Neural progenitor cell (in vitro differentiated cells): ENCODE measurements around the gene CCDC89. TPM values are rescaled to one million over a fixed set of nuclear protein-coding genes. Genes with fewer than 3 reads are reported as not detected.

Experiments
- DNase-seq: peaks from one replicate; pipeline ENCODE4 v3.0.0-alpha.2; 2016; ENCODE audit warnings: low spot score
- H2AFZ ChIP-seq: fragments of 200-600 bp; sonication (generic); replicated peaks from 2 replicates; pipeline ENCODE4 v1.6.1; 2016; ENCODE audit warnings: antibody characterized with exemption
- H3F3A ChIP-seq: fragments of 200-600 bp; sonication (generic); 2 replicates; pipeline ENCODE4 v1.6.1; 2016; ENCODE audit warnings: antibody characterized with exemption, low read depth
- H3K27ac ChIP-seq: fragments of 200-600 bp; sonication (generic); 2 replicates; pipeline ENCODE4 v1.5.1; 2016; ENCODE audit warnings: mild to moderate bottlenecking
- H3K27me3 ChIP-seq: fragments of 200-600 bp; sonication (generic); 2 replicates; pipeline ENCODE4 v1.6.1; 2016; ENCODE audit warnings: mild to moderate bottlenecking, moderate library complexity
- H3K36me3 ChIP-seq: fragments of 200-600 bp; sonication (generic); 2 replicates; pipeline ENCODE4 v1.5.1; 2016
- H3K4me1 ChIP-seq: fragments of 200-600 bp; sonication (generic); 2 replicates; pipeline ENCODE4 v1.6.1; 2016; ENCODE audit warnings: mixed run types
- H3K4me2 ChIP-seq: fragments of 200-600 bp; sonication (generic); 2 replicates; pipeline ENCODE4 v1.6.1; 2016
- H3K4me3 ChIP-seq: fragments of 200-600 bp; sonication (generic); 2 replicates; pipeline ENCODE4 v1.5.1; 2016
- H3K79me2 ChIP-seq: fragments of 200-600 bp; sonication (generic); 2 replicates; pipeline ENCODE4 v1.6.1; 2016; ENCODE audit warnings: low read depth
- H3K9ac ChIP-seq: fragments of 200-600 bp; sonication (generic); 2 replicates; pipeline ENCODE4 v1.6.1; 2016
- H3K9me3 ChIP-seq: fragments of 200-600 bp; sonication (generic); 2 replicates; pipeline ENCODE4 v1.5.1; 2016; ENCODE audit warnings: low read depth
- H4K20me1 ChIP-seq: fragments of 200-600 bp; sonication (generic); 2 replicates; pipeline ENCODE4 v1.6.1; 2016; ENCODE audit warnings: low read depth
- H3K27ac Mint-ChIP-seq: 3 replicates; pipeline ENCODE4 v1.8.0; 2021; ENCODE audit warnings: mixed read lengths
- H3K27me3 Mint-ChIP-seq: 2 replicates; pipeline ENCODE4 v1.8.0; 2022; ENCODE audit warnings: low read depth, mild to moderate bottlenecking, inconsistent platforms, moderate library complexity, mixed read lengths; ENCODE audit not compliant: insufficient read depth
- H3K36me3 Mint-ChIP-seq: 3 replicates; pipeline ENCODE4 v1.8.0; 2021; ENCODE audit warnings: mixed read lengths
- H3K4me1 Mint-ChIP-seq: 3 replicates; pipeline ENCODE4 v1.8.0; 2021; ENCODE audit warnings: mixed read lengths
- H3K4me3 Mint-ChIP-seq: 3 replicates; pipeline ENCODE4 v1.8.0; 2021; ENCODE audit warnings: mild to moderate bottlenecking, moderate library complexity, mixed read lengths
- H3K9me3 Mint-ChIP-seq: 3 replicates; pipeline ENCODE4 v1.8.0; 2020; ENCODE audit warnings: mixed read lengths
- CTCF ChIP-seq: fragments of 200-600 bp; sonication (generic); IDR thresholded peaks from 2 replicates; pipeline ENCODE4 v1.5.1; 2017; ENCODE audit warnings: antibody characterized with exemption, mild to moderate bottlenecking
- EZH2 ChIP-seq: fragments of 200-600 bp; sonication (generic); IDR thresholded peaks from 2 replicates; pipeline ENCODE4 v1.6.1; 2017; ENCODE audit warnings: antibody characterized with exemption, mild to moderate bottlenecking, moderate library complexity
- EZH2phosphoT487 ChIP-seq: fragments of 200-600 bp; sonication (generic); IDR thresholded peaks from 2 replicates; pipeline ENCODE4 v1.6.1; 2017; ENCODE audit warnings: antibody characterized with exemption
- total RNA-seq: library from RNA; depleted of rRNA; stranded (reverse); fragments of >200 nt; gene quantifications from 2 replicates; pipeline ENCODE4 v1.2.3, GENCODE V29; 2015; ENCODE audit warnings: low replicate concordance

CCDC89 gene
- total RNA-seq, 1 donor from 2014 or later: not detected

- no peak for DNase-seq
- Histone ChIP-seq H3K27me3 (no peaks in the 10 kb centered on the region), H3F3A (no peaks in the 10 kb centered on the region), H2AFZ (no peak overlapping the region), H3K9me3 (no peaks in the 10 kb centered on the region), H3K4me1 (peaks cover 14% of the 10 kb centered on the region), H3K4me2 (no peak overlapping the region), H3K9ac (no peak overlapping the region), H3K79me2 (no peaks in the 10 kb centered on the region), H3K36me3 (no peaks in the 10 kb centered on the region), H3K4me3 (no peak overlapping the region), H3K27ac (no peak overlapping the region), H4K20me1 (no peaks in the 10 kb centered on the region)
- no peaks in the 10 kb centered on the region for H3K36me3 Mint-ChIP-seq
- no peaks in the 10 kb centered on the region for H3K27me3 Mint-ChIP-seq
- peaks cover 4% of the 10 kb centered on the region for H3K4me1 Mint-ChIP-seq
- H3K27ac Mint-ChIP-seq: no peak overlapping the region
- H3K4me3 Mint-ChIP-seq: no peak overlapping the region
- peaks cover 5% of the 10 kb centered on the region for H3K9me3 Mint-ChIP-seq
- TF ChIP-seq CTCF: no peak
Observed at GRCh38 chr11:85725510-85726258, 39.7 kb upstream of the CCDC89 start.

DNA sequence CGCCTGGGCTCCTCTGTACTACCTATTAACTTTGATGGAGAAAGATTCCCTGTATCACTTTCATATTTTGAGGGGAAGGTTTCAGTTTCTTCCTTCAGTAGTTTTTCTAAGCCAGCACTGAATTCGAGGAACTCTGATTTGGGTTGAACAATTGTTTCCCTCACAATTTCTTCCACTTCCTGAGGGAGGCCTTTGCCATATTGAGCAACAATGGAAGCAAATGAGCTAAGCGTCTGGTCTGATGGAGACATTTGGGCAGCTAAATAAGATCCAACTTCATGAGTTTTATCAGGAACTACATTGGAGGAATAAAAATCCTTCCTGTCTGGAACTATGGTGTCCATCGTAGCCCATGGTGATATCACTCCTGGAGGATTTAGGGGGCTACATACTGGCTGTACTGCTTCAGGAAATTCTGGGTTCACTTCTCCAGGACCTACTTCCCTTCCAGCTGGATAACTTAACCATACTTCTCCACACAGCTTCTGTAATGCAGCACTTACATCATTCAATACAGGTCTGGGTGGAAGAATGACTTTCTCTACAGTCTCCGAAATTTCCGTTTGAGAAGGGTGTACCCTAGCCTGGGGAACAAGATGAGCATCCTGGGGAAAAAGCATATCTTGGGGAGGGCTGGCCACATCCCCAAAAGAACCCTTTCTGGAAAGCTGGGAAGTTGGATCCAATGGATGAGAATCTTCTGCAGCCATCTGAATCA is 38.9 kb upstream of the CCDC89 start:
- Histone ChIP-seq H3K27me3 (no peaks in the 10 kb centered on the region), H3K9me3 (no peaks in the 10 kb centered on the region), H4K20me1 (no peaks in the 10 kb centered on the region), H2AFZ (no peak overlapping the region), H3K79me2 (no peaks in the 10 kb centered on the region), H3K9ac (no peak overlapping the region), H3K4me2 (no peak overlapping the region), H3K27ac (no peak overlapping the region), H3K4me1 (peaks cover 22% of the 10 kb centered on the region), H3F3A (peaks cover 7% of the 10 kb centered on the region), H3K4me3 (no peak overlapping the region), H3K36me3 (no peaks in the 10 kb centered on the region)
- no peak for TF ChIP-seq EZH2phosphoT487
- TF ChIP-seq CTCF: no peak
- TF ChIP-seq EZH2: no peak
- Mint-ChIP-seq H3K36me3 (no peaks in the 10 kb centered on the region), H3K9me3 (peaks cover 2% of the 10 kb centered on the region), H3K4me1 (peaks cover 9% of the 10 kb centered on the region), H3K27me3 (no peaks in the 10 kb centered on the region), H3K4me3 (no peak overlapping the region), H3K27ac (no peak overlapping the region)
- no peak for DNase-seq

- no peaks in the 10 kb centered on the region for H4K20me1 ChIP-seq
- no peaks in the 10 kb centered on the region for H3K79me2 ChIP-seq
- H3K4me1 Mint-ChIP-seq: peaks cover 27% of the 10 kb centered on the region
- H3K4me3 Mint-ChIP-seq: no peak overlapping the region
- H3K4me2 ChIP-seq: peak overlapping the region; percentile 12
- no peaks in the 10 kb centered on the region for H3K36me3 ChIP-seq
- H3K27ac Mint-ChIP-seq: no peak overlapping the region
- TF ChIP-seq EZH2phosphoT487 (no peak), EZH2 (no peak), CTCF (no peak)
- no peak overlapping the region for H3K9ac ChIP-seq
- H3K9me3 ChIP-seq: no peaks in the 10 kb centered on the region
- H3K27me3 Mint-ChIP-seq: no peaks in the 10 kb centered on the region
- H3K27ac ChIP-seq: no peak overlapping the region
- no peak overlapping the region for H3K4me3 ChIP-seq
- peak overlapping the region; percentile 30 for H2AFZ ChIP-seq
- no peaks in the 10 kb centered on the region for H3K27me3 ChIP-seq
- H3F3A ChIP-seq: peaks cover 25% of the 10 kb centered on the region
- no peaks in the 10 kb centered on the region for H3K36me3 Mint-ChIP-seq
- no peaks in the 10 kb centered on the region for H3K9me3 Mint-ChIP-seq
- peaks cover 38% of the 10 kb centered on the region for H3K4me1 ChIP-seq
- no peak for DNase-seq
Observed at GRCh38 chr11:85723088-85723487, 37.1 kb upstream of the CCDC89 start.
